Psoas muscle (tissue), 8 donors: ENCODE measurements around the gene CSRNP2. TPM values are rescaled to one million over a fixed set of nuclear protein-coding genes. Genes with fewer than 3 reads are reported as not detected.

ENCODE experiments used
- ATAC-seq, 4 donors: fragments of 200-7000 bp; cut with Tn5 transposase; one replicate each; pipeline ENCODE4 v1.9.1; 2020; ENCODE audit warnings: moderate library complexity in 3 of 4, mild to moderate bottlenecking in 2 of 4
- DNase-seq, 2 donors: peaks; one replicate each; pipeline ENCODE4 v3.0.0-alpha.2; 2020
- H3K27ac ChIP-seq: fragments of 200-600 bp; one replicate; pipeline ENCODE4 v1.8.0; 2022
- H3K27me3 ChIP-seq, 3 donors: fragments of 200-600 bp in 1 of 3; one replicate each; pipeline versions ENCODE4 v1.6.1 to v1.8.0; 2013 to 2022; ENCODE audit warnings: low read length in 2 of 3, mild to moderate bottlenecking in 2 of 3, moderate library complexity in 1 of 3; ENCODE audit not compliant: insufficient read depth in 3 of 3
- H3K36me3 ChIP-seq, 2 donors: fragments of 200-600 bp in 1 of 2; one replicate each; pipeline versions ENCODE4 v1.6.1 to v1.8.0; 2013 to 2022; ENCODE audit warnings: low read depth in 1 of 2, mild to moderate bottlenecking in 1 of 2, moderate library complexity in 1 of 2; ENCODE audit not compliant: insufficient read depth in 1 of 2
- H3K4me1 ChIP-seq: fragments of 200-600 bp; one replicate; pipeline ENCODE4 v1.8.0; 2022
- H3K4me3 ChIP-seq: fragments of 200-600 bp; one replicate; pipeline ENCODE4 v1.8.0; 2022; ENCODE audit warnings: mild to moderate bottlenecking
- H3K9me3 ChIP-seq: fragments of 200-600 bp; one replicate; pipeline ENCODE4 v1.8.0; 2022
- WGBS, 3 donors: extraction: QIAGEN DNeasy Blood & Tissue Kit; methylation state at CpG; one replicate each; pipeline versions ENCODE4 v1.1.6 to v1.1.7; 2013; 5-methylcytosine and 5-hydroxymethylcytosine counted together
- intact Hi-C, 2 donors: fragments of 100-400 bp; cut with DNase I; formaldehyde crosslinking; loops; one replicate each; pipeline versions ENCODE4 v1.11.0 to v1.14.2; 2022
- polyA plus RNA-seq, 3 donors: library from polyadenylated mRNA; stranded (reverse); fragments of 200-250 nt; gene quantifications; one replicate each; pipeline ENCODE4 v1.2.3, GENCODE V29; 2013
- total RNA-seq, 4 donors: library from RNA; stranded (reverse); fragmentation: NEBNext Ultra II Directional in 2 of 4; extraction: Animal tissue kit (Norgen Biotek cat#: 25700) in 2 of 4; gene quantifications; one replicate each; pipeline versions ENCODE4 v1.2.1 to v1.2.4, GENCODE V29; 2021 to 2023
- TF ChIP-seq, protein P1 (sequence below): fragments of 200-600 bp; IDR thresholded peaks from one replicate; pipeline ENCODE4 v1.8.0; 2022; ENCODE audit warnings: antibody characterized with exemption
- donor health status: healthy with polysubstance abuse.
- donor health status: DM: no; HTN: no; CAD: no; lungs with moderate emphysema.
- donor health status: Bipolar disorder and iron deficiency.
- donor health status: healthy.
- donor health status: DM: yes; HTN: yes; CAD: no.
- donor health status: DM: no; HTN: no; CAD: no.
- donor health status: DM: no; HTN: no; CAD: no.
- donor health status: DM: yes; HTN: yes; CAD: no.

The CSRNP2 gene
- total and polyA plus RNA-seq, 7 donors: 9.2 to 50.5 (median 17.9) TPM

DNA sequence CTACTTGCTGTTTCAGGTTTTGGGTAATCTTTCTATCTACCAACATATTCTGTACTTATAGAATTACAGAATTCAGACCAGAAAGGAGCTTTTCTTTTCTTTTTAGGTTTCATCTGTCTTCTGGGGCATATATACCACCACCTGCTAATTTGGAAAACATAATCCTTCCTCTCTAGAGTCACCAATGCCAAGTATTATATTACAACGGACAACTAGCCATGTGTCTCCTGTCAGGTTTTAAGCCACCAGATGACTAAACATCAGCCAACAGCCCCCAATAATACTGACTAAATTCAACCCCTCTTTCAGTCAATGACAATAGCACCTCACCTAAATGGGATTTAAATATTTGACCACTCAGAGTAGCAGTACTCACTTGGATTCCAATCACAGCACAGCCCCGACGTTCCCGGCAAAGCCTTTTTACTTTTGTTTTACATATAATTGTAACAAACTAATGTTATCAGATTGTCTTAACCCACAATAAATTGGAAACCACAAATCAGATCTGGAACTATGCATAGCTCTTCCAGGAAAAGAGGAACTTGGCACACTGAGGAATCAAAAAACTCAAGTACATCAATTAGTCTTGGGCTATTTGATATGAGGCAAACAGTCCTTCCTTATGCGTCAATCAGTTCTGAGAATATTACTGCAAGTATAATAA is 70.7 kb downstream of the CSRNP2 start:
- no peak for DNase-seq
- intact Hi-C loops: no loop called here
- ATAC-seq: peak; percentile 38 to 55 (median 46)
- Histone ChIP-seq H3K4me1 (peaks cover 35% of the 10 kb centered on the region), H3K27me3 (no peaks in the 10 kb centered on the region), H3K36me3 (peaks cover 0 to 8% of the 10 kb centered on the region in 2 donors), H3K27ac (peak overlapping the region; percentile 81), H3K4me3 (peak overlapping the region; percentile 21), H3K9me3 (no peaks in the 10 kb centered on the region)
- TF ChIP-seq, protein P1, sequence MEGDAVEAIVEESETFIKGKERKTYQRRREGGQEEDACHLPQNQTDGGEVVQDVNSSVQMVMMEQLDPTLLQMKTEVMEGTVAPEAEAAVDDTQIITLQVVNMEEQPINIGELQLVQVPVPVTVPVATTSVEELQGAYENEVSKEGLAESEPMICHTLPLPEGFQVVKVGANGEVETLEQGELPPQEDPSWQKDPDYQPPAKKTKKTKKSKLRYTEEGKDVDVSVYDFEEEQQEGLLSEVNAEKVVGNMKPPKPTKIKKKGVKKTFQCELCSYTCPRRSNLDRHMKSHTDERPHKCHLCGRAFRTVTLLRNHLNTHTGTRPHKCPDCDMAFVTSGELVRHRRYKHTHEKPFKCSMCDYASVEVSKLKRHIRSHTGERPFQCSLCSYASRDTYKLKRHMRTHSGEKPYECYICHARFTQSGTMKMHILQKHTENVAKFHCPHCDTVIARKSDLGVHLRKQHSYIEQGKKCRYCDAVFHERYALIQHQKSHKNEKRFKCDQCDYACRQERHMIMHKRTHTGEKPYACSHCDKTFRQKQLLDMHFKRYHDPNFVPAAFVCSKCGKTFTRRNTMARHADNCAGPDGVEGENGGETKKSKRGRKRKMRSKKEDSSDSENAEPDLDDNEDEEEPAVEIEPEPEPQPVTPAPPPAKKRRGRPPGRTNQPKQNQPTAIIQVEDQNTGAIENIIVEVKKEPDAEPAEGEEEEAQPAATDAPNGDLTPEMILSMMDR: no peak
- 15 to 46% (median 22%) methylated on average over 5 of the region's 5 CpGs for WGBS, 3 donors

GRCh38 chr12:51011955-51012354 is 71.4 kb downstream of the CSRNP2 start:
- Histone ChIP-seq H3K27me3 (no peaks in the 10 kb centered on the region), H3K9me3 (no peaks in the 10 kb centered on the region), H3K36me3 (peaks cover 2 to 16% of the 10 kb centered on the region in 2 donors), H3K27ac (peak overlapping the region; percentile 81), H3K4me3 (no peak overlapping the region), H3K4me1 (peaks cover 30% of the 10 kb centered on the region)
- intact Hi-C loops: no loop called here
- 57 to 80% (median 62%) methylated on average over 4 of the region's 4 CpGs for WGBS, 3 donors
- TF ChIP-seq, protein P1: no peak
- DNase-seq (peak in 1 of 2 donors; percentile 27), ATAC-seq (peak in 1 of 4 donors; percentile 30)

Other genes with a start within 250 kb of the CSRNP2 start
- not detected for gene TMPRSS12, start 240.7 kb downstream of the CSRNP2 start, total RNA-seq
- gene TMPRSS12, start 240.7 kb downstream of the CSRNP2 start, polyA plus RNA-seq: not detected
- not detected for gene HIGD1C, start 131.1 kb downstream of the CSRNP2 start, total RNA-seq
- gene HIGD1C, start 131.1 kb downstream of the CSRNP2 start, polyA plus RNA-seq: not detected
- gene SLC11A2, start 57.2 kb downstream of the CSRNP2 start, total RNA-seq: 10 to 100 TPM; 15.7 to 55.3 (median 36.6) TPM
- 10 to 100 TPM; 18.8 to 40.2 (median 26.1) TPM for gene SLC11A2, start 57.2 kb downstream of the CSRNP2 start, polyA plus RNA-seq
- gene LETMD1, start 35.3 kb downstream of the CSRNP2 start, total RNA-seq: 10 to 100 TPM; 22.2 to 29.5 (median 28.3) TPM
- gene LETMD1, start 35.3 kb downstream of the CSRNP2 start, polyA plus RNA-seq: 10 to 100 TPM; 17.4 to 41.5 (median 24.9) TPM
- gene TFCP2, start 89.5 kb upstream of the CSRNP2 start, total RNA-seq: 10 to 100 TPM; 15.7 to 24.6 (median 21.2) TPM
- gene TFCP2, start 89.5 kb upstream of the CSRNP2 start, polyA plus RNA-seq: 10 to 100 TPM in 2 of 3 donors, 1 to 10 TPM in 1; 7.8 to 16.4 (median 15.1) TPM
- 10 to 100 TPM in 3 of 4 donors, 1 to 10 TPM in 1; 7.3 to 20.9 (median 14.5) TPM for gene POU6F1, start 134.5 kb upstream of the CSRNP2 start, total RNA-seq
- gene POU6F1, start 134.5 kb upstream of the CSRNP2 start, polyA plus RNA-seq: 10 to 100 TPM in 1 of 3 donors, 1 to 10 TPM in 2; 2.3 to 10.3 (median 8.7) TPM
- 100 to 1,000 TPM in 2 of 4 donors, 10 to 100 TPM in 2; 62.4 to 157 (median 105) TPM for gene DAZAP2, start 155.2 kb upstream of the CSRNP2 start, total RNA-seq
- 100 to 1,000 TPM; 149 to 217 (median 199) TPM for gene DAZAP2, start 155.2 kb upstream of the CSRNP2 start, polyA plus RNA-seq
- 1 to 10 TPM; 1.8 to 2.9 (median 2.2) TPM for gene SMAGP, start 186.8 kb upstream of the CSRNP2 start, total RNA-seq
- gene SMAGP, start 186.8 kb upstream of the CSRNP2 start, polyA plus RNA-seq: 1 to 10 TPM; 2.1 to 5.2 (median 2.4) TPM
- 1 to 10 TPM in 3 of 4 donors, under 1 TPM in 1; 0.81 to 2.0 (median 1.4) TPM for gene BIN2, start 240.6 kb upstream of the CSRNP2 start, total RNA-seq
- under 1 TPM; 0.37 to 0.47 (median 0.40) TPM for gene BIN2, start 240.6 kb upstream of the CSRNP2 start, polyA plus RNA-seq